ENCODE data around the gene PCYT1A.

The PCYT1A gene

DNA sequence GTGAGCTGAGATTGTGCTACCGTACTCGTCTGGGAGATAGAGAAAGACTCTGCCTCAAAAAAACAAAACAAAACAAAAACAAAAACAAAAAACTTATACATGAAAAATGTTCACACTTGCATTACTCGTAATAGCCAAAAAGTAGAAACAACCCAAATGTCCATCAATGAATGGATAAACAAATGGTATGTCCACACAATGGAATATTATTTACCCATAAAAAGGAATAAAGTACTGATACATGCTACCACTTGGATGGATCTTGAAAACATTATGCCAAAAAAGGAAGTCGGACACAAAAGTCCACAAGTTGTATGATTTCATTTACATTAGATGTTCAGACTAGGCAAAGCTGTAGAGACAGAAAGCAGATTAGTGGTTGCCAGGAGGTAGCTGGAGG, 26.7 kb downstream of the PCYT1A start:
- Histone ChIP-seq H3K9ac (ENCODE audit: low read length) (no peak overlapping the region), H2BK12ac (ENCODE audit: low read length) (no peak overlapping the region), H4K91ac (ENCODE audit: low read depth, low read length) (no peak overlapping the region), H2BK5ac (ENCODE audit: low read depth, low read length, poor library complexity) (no peak overlapping the region), H4K12ac (ENCODE audit: low read depth, low read length) (no peak overlapping the region), H2AK5ac (ENCODE audit: low read length) (no peak overlapping the region), H3K36me3 (ENCODE audit: control insufficient read depth in 1 of 2, insufficient read depth in 2 of 2, low read length in 2 of 2) (peaks cover 6 to 15% of the 10 kb centered on the region in 2 experiments), H3K23ac (ENCODE audit: low read length) (no peak overlapping the region), H3K9me3 (ENCODE audit: insufficient read depth, low read depth, low read length) (no peaks in the 10 kb centered on the region), H3K14ac (ENCODE audit: low read length) (no peak overlapping the region), H4K8ac (ENCODE audit: low read depth, low read length) (no peak overlapping the region), H3K79me1 (ENCODE audit: low read length) (no peaks in the 10 kb centered on the region), H3K4me3 (ENCODE audit: low read depth, low read length) (no peak overlapping the region), H3K4ac (ENCODE audit: low read depth, low read length) (no peak overlapping the region), H2AFZ (ENCODE audit: insufficient read depth, low read length, poor library complexity) (no peak overlapping the region), H3K27ac (ENCODE audit: low read depth, low read length) (no peak overlapping the region), H3K79me2 (ENCODE audit: control insufficient read depth, insufficient read depth, low read length, poor library complexity) (no peaks in the 10 kb centered on the region), H2BK120ac (ENCODE audit: insufficient read depth, low read length, poor library complexity) (no peak overlapping the region), H3K27me3 (ENCODE audit: insufficient read depth, low read length) (no peaks in the 10 kb centered on the region), H3K18ac (ENCODE audit: low read length) (no peak overlapping the region), H3K4me2 (ENCODE audit: low read length) (no peak overlapping the region), H3K4me1 (ENCODE audit: control insufficient read depth in 1 of 2, insufficient read depth in 2 of 2, low read length in 2 of 2) (no peaks in the 10 kb centered on the region)
- DNase-seq: no peak
- WGBS (ENCODE audit: extremely low coverage, insufficient coverage, insufficient read length): no CpG with 5 or more reads among the region's 4 CpGs

DNA sequence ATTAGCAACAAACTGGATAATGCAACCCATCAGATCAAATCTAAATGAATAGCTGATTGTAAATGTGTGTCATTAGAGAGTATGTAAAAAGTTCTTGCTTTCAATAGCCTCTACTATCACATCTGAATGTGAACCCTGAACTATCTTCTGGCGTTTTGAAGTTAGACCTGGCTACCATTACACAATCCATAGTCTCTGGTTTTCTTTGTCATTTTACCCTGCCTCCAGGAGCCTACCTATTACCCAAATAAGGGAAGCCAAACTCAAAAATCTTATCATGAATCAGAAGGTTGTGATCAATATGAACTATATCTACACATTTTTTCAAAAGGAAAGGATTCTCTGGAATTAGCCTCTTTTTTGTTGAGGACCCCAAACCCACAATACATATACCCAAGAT, 31.8 kb downstream of the PCYT1A start:
- H2BK5ac ChIP-seq (ENCODE audit: low read depth, low read length, poor library complexity): no peak overlapping the region
- H2BK12ac ChIP-seq (ENCODE audit: low read length): no peak overlapping the region
- H3K79me1 ChIP-seq (ENCODE audit: low read length): no peaks in the 10 kb centered on the region
- no peak overlapping the region for H4K8ac ChIP-seq (ENCODE audit: low read depth, low read length)
- WGBS (ENCODE audit: extremely low coverage, insufficient coverage, insufficient read length): no CpG with 5 or more reads among the region's 1 CpG
- H4K12ac ChIP-seq (ENCODE audit: low read depth, low read length): no peak overlapping the region
- H3K4me1 ChIP-seq (ENCODE audit: control insufficient read depth in 1 of 2, insufficient read depth in 2 of 2, low read length in 2 of 2): no peaks in the 10 kb centered on the region
- H3K23ac ChIP-seq (ENCODE audit: low read length): no peak overlapping the region
- no peak overlapping the region for H3K4ac ChIP-seq (ENCODE audit: low read depth, low read length)
- H3K18ac ChIP-seq (ENCODE audit: low read length): no peak overlapping the region
- H2AFZ ChIP-seq (ENCODE audit: insufficient read depth, low read length, poor library complexity): no peak overlapping the region
- H3K9ac ChIP-seq (ENCODE audit: low read length): no peak overlapping the region
- no peak overlapping the region for H3K4me3 ChIP-seq (ENCODE audit: low read depth, low read length)
- H3K36me3 ChIP-seq (ENCODE audit: control insufficient read depth in 1 of 2, insufficient read depth in 2 of 2, low read length in 2 of 2): peaks cover 7 to 13% of the 10 kb centered on the region in 2 experiments
- H3K27me3 ChIP-seq (ENCODE audit: insufficient read depth, low read length): no peaks in the 10 kb centered on the region
- DNase-seq: no peak
- H2AK5ac ChIP-seq (ENCODE audit: low read length): no peak overlapping the region
- H3K79me2 ChIP-seq (ENCODE audit: control insufficient read depth, insufficient read depth, low read length, poor library complexity): no peaks in the 10 kb centered on the region
- H4K91ac ChIP-seq (ENCODE audit: low read depth, low read length): no peak overlapping the region
- H2BK120ac ChIP-seq (ENCODE audit: insufficient read depth, low read length, poor library complexity): no peak overlapping the region
- H3K14ac ChIP-seq (ENCODE audit: low read length): no peak overlapping the region
- peaks cover 1% of the 10 kb centered on the region for H3K9me3 ChIP-seq (ENCODE audit: insufficient read depth, low read depth, low read length)
- no peak overlapping the region for H3K4me2 ChIP-seq (ENCODE audit: low read length)
- no peak overlapping the region for H3K27ac ChIP-seq (ENCODE audit: low read depth, low read length)

DNA sequence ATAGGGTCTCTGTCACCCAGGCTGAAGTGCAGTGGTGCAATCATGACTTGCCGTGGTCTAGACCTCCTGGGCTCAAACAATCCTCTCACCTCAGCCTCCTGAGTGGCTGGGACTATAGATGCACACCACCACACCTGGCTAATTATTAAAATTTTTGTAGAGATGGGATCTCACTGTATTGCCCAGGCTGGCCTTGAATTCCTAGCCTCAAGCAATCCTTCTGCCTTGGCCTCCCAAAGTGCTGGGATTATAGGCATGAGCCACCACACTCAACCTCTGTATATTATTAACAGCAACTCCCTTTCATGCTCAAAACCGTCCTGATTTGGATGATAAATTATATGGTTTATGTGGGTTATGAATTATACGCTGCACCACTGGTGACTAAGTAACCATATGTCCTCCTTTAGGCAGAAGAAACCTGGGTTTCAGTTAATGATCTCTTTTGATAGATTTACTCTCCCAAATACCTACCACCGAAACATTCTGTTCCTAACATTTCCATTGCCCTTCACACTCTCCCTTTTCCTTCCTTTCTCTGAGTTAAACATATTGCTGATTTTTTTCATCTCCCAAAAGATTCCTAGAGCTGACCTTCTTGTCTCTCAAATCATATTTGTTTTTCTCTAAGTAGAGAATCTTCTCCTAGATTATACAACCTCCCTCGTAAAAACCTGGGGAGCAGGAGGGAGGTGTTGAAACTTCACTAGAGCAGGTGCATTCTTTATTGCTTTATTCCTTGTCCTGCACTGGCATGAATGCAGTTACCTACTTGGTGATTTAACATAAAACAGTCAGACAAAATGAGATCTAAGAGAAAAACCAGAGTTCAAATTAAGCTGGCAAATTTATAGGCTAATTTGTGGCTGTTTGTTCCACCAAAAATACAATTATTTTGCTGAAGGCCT, 32.9 kb downstream of the PCYT1A start:
- no CpG with 5 or more reads among the region's 5 CpGs for WGBS (ENCODE audit: extremely low coverage, insufficient coverage, insufficient read length)
- H3K4ac ChIP-seq (ENCODE audit: low read depth, low read length): no peak overlapping the region

GRCh38 chr3:196251918-196252317, 35.6 kb downstream of the PCYT1A start:
- WGBS (ENCODE audit: extremely low coverage, insufficient coverage, insufficient read length): no CpG with 5 or more reads among the region's 16 CpGs
- Histone ChIP-seq H3K14ac (ENCODE audit: low read length) (no peak overlapping the region), H3K27ac (ENCODE audit: low read depth, low read length) (no peak overlapping the region), H3K9me3 (ENCODE audit: insufficient read depth, low read depth, low read length) (peaks cover 1% of the 10 kb centered on the region), H4K91ac (ENCODE audit: low read depth, low read length) (no peak overlapping the region), H3K4me1 (ENCODE audit: control insufficient read depth in 1 of 2, insufficient read depth in 2 of 2, low read length in 2 of 2) (no peaks in the 10 kb centered on the region), H3K27me3 (ENCODE audit: insufficient read depth, low read length) (no peaks in the 10 kb centered on the region), H2AK5ac (ENCODE audit: low read length) (no peak overlapping the region), H4K8ac (ENCODE audit: low read depth, low read length) (no peak overlapping the region), H2BK120ac (ENCODE audit: insufficient read depth, low read length, poor library complexity) (no peak overlapping the region), H3K4me2 (ENCODE audit: low read length) (no peak overlapping the region), H2AFZ (ENCODE audit: insufficient read depth, low read length, poor library complexity) (no peak overlapping the region), H3K79me2 (ENCODE audit: control insufficient read depth, insufficient read depth, low read length, poor library complexity) (no peaks in the 10 kb centered on the region), H3K79me1 (ENCODE audit: low read length) (no peaks in the 10 kb centered on the region), H3K4me3 (ENCODE audit: low read depth, low read length) (no peak overlapping the region), H3K4ac (ENCODE audit: low read depth, low read length) (no peak overlapping the region), H3K9ac (ENCODE audit: low read length) (no peak overlapping the region), H3K18ac (ENCODE audit: low read length) (no peak overlapping the region), H2BK5ac (ENCODE audit: low read depth, low read length, poor library complexity) (no peak overlapping the region), H4K12ac (ENCODE audit: low read depth, low read length) (no peak overlapping the region), H2BK12ac (ENCODE audit: low read length) (no peak overlapping the region), H3K36me3 (ENCODE audit: control insufficient read depth in 1 of 2, insufficient read depth in 2 of 2, low read length in 2 of 2) (peaks cover 15 to 17% of the 10 kb centered on the region in 2 experiments), H3K23ac (ENCODE audit: low read length) (no peak overlapping the region)
- no peak for DNase-seq

More for the DNA sequence above, 32.9 kb downstream of the PCYT1A start:
- H3K14ac ChIP-seq (ENCODE audit: low read length): no peak overlapping the region
- no peak overlapping the region for H2AK5ac ChIP-seq (ENCODE audit: low read length)
- no peak overlapping the region for H3K4me3 ChIP-seq (ENCODE audit: low read depth, low read length)
- no peak overlapping the region for H2BK12ac ChIP-seq (ENCODE audit: low read length)
- no peak overlapping the region for H4K91ac ChIP-seq (ENCODE audit: low read depth, low read length)
- H3K36me3 ChIP-seq (ENCODE audit: control insufficient read depth in 1 of 2, insufficient read depth in 2 of 2, low read length in 2 of 2): peaks cover 5 to 10% of the 10 kb centered on the region in 2 experiments
- H3K79me2 ChIP-seq (ENCODE audit: control insufficient read depth, insufficient read depth, low read length, poor library complexity): no peaks in the 10 kb centered on the region
- no peak overlapping the region for H3K4me2 ChIP-seq (ENCODE audit: low read length)
- no peaks in the 10 kb centered on the region for H3K79me1 ChIP-seq (ENCODE audit: low read length)
- H4K8ac ChIP-seq (ENCODE audit: low read depth, low read length): no peak overlapping the region
- no peak overlapping the region for H2BK5ac ChIP-seq (ENCODE audit: low read depth, low read length, poor library complexity)
- H3K27me3 ChIP-seq (ENCODE audit: insufficient read depth, low read length): no peaks in the 10 kb centered on the region
- no peak overlapping the region for H2AFZ ChIP-seq (ENCODE audit: insufficient read depth, low read length, poor library complexity)
- H3K23ac ChIP-seq (ENCODE audit: low read length): no peak overlapping the region
- H4K12ac ChIP-seq (ENCODE audit: low read depth, low read length): no peak overlapping the region
- H2BK120ac ChIP-seq (ENCODE audit: insufficient read depth, low read length, poor library complexity): no peak overlapping the region
- H3K4me1 ChIP-seq (ENCODE audit: control insufficient read depth in 1 of 2, insufficient read depth in 2 of 2, low read length in 2 of 2): no peaks in the 10 kb centered on the region
- no peak overlapping the region for H3K18ac ChIP-seq (ENCODE audit: low read length)
- H3K9ac ChIP-seq (ENCODE audit: low read length): no peak overlapping the region
- peak; percentile 17 to 76 for DNase-seq
- H3K27ac ChIP-seq (ENCODE audit: low read depth, low read length): no peak overlapping the region
- H3K9me3 ChIP-seq (ENCODE audit: insufficient read depth, low read depth, low read length): peaks cover 1% of the 10 kb centered on the region
